H1 (cell line): Measurements from ENCODE around the gene ART4. TPM values are rescaled to one million over a fixed set of nuclear protein-coding genes. Genes with fewer than 3 reads are reported as not detected.

Source experiments
- E2F6 ChIP-seq: IDR thresholded peaks from 2 replicates; pipeline ENCODE4 v1.6.1; 2012; ENCODE audit warnings: inconsistent platforms
- RAD21 ChIP-seq, 2 experiments: IDR thresholded peaks in 1 of 2; conservative IDR thresholded peaks in 1 of 2; 2 replicates each; pipeline ENCODE4 v1.6.1; 2011; ENCODE audit warnings: low read depth in 2 of 2, low read length in 2 of 2, improper control_type of control experiment in 1 of 2, inconsistent platforms in 1 of 2, mild to moderate bottlenecking in 1 of 2, moderate library complexity in 1 of 2
- polyA plus RNA-seq, 7 experiments: library from polyadenylated mRNA; depleted of rRNA in 3 of 7; stranded (reverse) in 5 of 7; unstranded in 2 of 7; fragments of >200 nt in 5 of 7; fragments of 200-250 nt in 2 of 7; gene quantifications; 1 replicate in 5 of 7; 2 replicates in 1 of 7; 4 replicates in 1 of 7; pipeline versions ENCODE4 v1.2.1 to v1.2.3, GENCODE V29; 2011 to 2013; ENCODE audit warnings: missing spikeins in 2 of 7, mixed read lengths in 2 of 7
- total RNA-seq: library from RNA; stranded (reverse); fragmentation: NEBNext Ultra II Directional; extraction: Animal tissue kit (Norgen Biotek cat#: 25700); gene quantifications from 2 replicates; pipeline ENCODE4 v1.2.1, GENCODE V29; 2021

Gene ART4
- total and polyA plus RNA-seq, 2 of the 8 experiments (the other 6 are each of a cell fraction or from before 2014, with no cell fraction given), result not detected

- no peak for TF ChIP-seq E2F6
- no peak for TF ChIP-seq RAD21 (IDR thresholded peaks at IDR 0.05 in 1 of 2, conservative IDR thresholded peaks at IDR 0.05 in 1 of 2; ENCODE audit: low read depth in 2 of 2, low read length in 2 of 2)
Measured at GRCh38 chr12:14842315-14842714, 1.0 kb downstream of the ART4 start (continued).
